GM12878 (cell line): ENCODE measurements around the gene DLEC1. TPM values are rescaled to one million over a fixed set of nuclear protein-coding genes. Genes with fewer than 3 reads are reported as not detected.
A peak's percentile ranks its signal among the peaks of the same experiment; 100 is the strongest.

ENCODE experiments used
- ATAC-seq: fragments of 200-7000 bp; cut with Tn5 transposase; 3 replicates; pipeline ENCODE4 v1.9.1; 2020; ENCODE audit warnings: mild to moderate bottlenecking, moderate library complexity
- BruUV-seq: library from RNA; stranded (reverse); fragments of 400-500 nt; replicated peaks from 2 replicates; lab custom pipeline; 2021; lab: Mats Ljungman, UMichigan
- CTCF ChIA-PET: fragments of 300-600 bp; sonication (Branson Sonifier 250); formaldehyde crosslinking; extraction: SDS; loops from one replicate; lab custom pipeline; 2021; ENCODE audit warnings: inconsistent platforms; lab: Yijun Ruan, JAX
- POLR2A ChIA-PET: fragments of 350-600 bp; formaldehyde crosslinking; extraction: SDS; loops from one replicate; lab custom pipeline; 2021; ENCODE audit warnings: inconsistent platforms; lab: Charles Lee
- RAD21 ChIA-PET: fragments of 300-600 bp; sonication (Branson Sonifier 250); formaldehyde crosslinking; loops from one replicate; lab custom pipeline; 2023; ENCODE audit warnings: antibody characterized with exemption; ENCODE audit not compliant: unreplicated experiment; lab: Charles Lee
- SMC1A ChIA-PET: fragments of 300-600 bp; sonication (Branson Sonifier 250); formaldehyde crosslinking; loops from one replicate; lab custom pipeline; 2023; ENCODE audit not compliant: unreplicated experiment, uncharacterized antibody; lab: Charles Lee
- DNase-seq: peaks from one replicate; pipeline ENCODE4 v3.0.0-alpha.2; 2011; ENCODE audit warnings: low read depth, low spot score
- FAIRE-seq: peaks from 3 replicates; lab custom pipeline; 2011; peaks lifted over from hg19 to GRCh38; lab: Jason Lieb, UNC
- H2AFZ ChIP-seq: 2 replicates; pipeline ENCODE4 v1.6.0; 2011; ENCODE audit warnings: low read depth, low read length, control low read depth; ENCODE audit not compliant: control insufficient read depth
- H3K27ac ChIP-seq: 2 replicates; pipeline ENCODE4 v1.5.1; 2011; ENCODE audit warnings: control low read depth; ENCODE audit not compliant: control insufficient read depth, insufficient read depth
- H3K27me3 ChIP-seq, 2 experiments: replicated peaks in 1 of 2; 2 replicates each; pipeline versions ENCODE4 v1.6.0 to v1.6.1; 2011; ENCODE audit warnings: low read length in 1 of 2; ENCODE audit not compliant: control insufficient read depth in 2 of 2, insufficient read depth in 2 of 2
- H3K36me3 ChIP-seq, 2 experiments: 2 replicates each; pipeline ENCODE4 v1.5.1; 2011; ENCODE audit warnings: low read length in 1 of 2; ENCODE audit not compliant: control insufficient read depth in 2 of 2, insufficient read depth in 2 of 2
- H3K4me1 ChIP-seq: 2 replicates; pipeline ENCODE4 v1.6.1; 2011; ENCODE audit warnings: mild to moderate bottlenecking, low read length, moderate library complexity, mixed read lengths; ENCODE audit not compliant: control insufficient read depth, insufficient read depth
- H3K4me2 ChIP-seq: 2 replicates; pipeline ENCODE4 v1.6.0; 2011; ENCODE audit warnings: control low read depth; ENCODE audit not compliant: control insufficient read depth, insufficient read depth
- H3K4me3 ChIP-seq: fragments of 200-600 bp; sonication (generic); 2 replicates; pipeline ENCODE4 v1.5.1; 2016
- H3K79me2 ChIP-seq: 2 replicates; pipeline ENCODE4 v1.6.0; 2011; ENCODE audit warnings: low read length; ENCODE audit not compliant: control insufficient read depth, insufficient read depth
- H3K9ac ChIP-seq: 2 replicates; pipeline ENCODE4 v1.8.0; 2011; ENCODE audit warnings: low read length, control low read depth, mixed read lengths; ENCODE audit not compliant: control insufficient read depth, insufficient read depth
- H3K9me3 ChIP-seq: replicated peaks from 3 replicates; pipeline ENCODE4 v1.5.1; 2011; ENCODE audit warnings: mild to moderate bottlenecking, low read length; ENCODE audit not compliant: control insufficient read depth, insufficient read depth
- H4K20me1 ChIP-seq: 2 replicates; pipeline ENCODE4 v1.6.0; 2011; ENCODE audit not compliant: control insufficient read depth, insufficient read depth
- ETV6 ChIP-seq, 2 experiments: fragments of 450-650 bp in 1 of 2; IDR thresholded peaks in 1 of 2; conservative IDR thresholded peaks in 1 of 2; 2 replicates each; pipeline ENCODE4 v1.6.1; 2014; ENCODE audit warnings: antibody characterized with exemption in 1 of 2, borderline replicate concordance in 1 of 2, low read depth in 1 of 2, mild to moderate bottlenecking in 1 of 2, moderate library complexity in 1 of 2
- FOS ChIP-seq: IDR thresholded peaks from 3 replicates; pipeline ENCODE4 v1.6.1; 2011; ENCODE audit warnings: borderline replicate concordance; ENCODE audit not compliant: insufficient read length; ENCODE audit errors: extremely low read depth
- GATAD2B ChIP-seq: fragments of 450-650 bp; conservative IDR thresholded peaks from 2 replicates; pipeline ENCODE4 v1.6.1; 2017; ENCODE audit warnings: low read depth, mild to moderate bottlenecking, moderate library complexity
- KLF5 ChIP-seq: fragments of 450-650 bp; IDR thresholded peaks from 2 replicates; pipeline ENCODE4 v1.6.1; 2014; ENCODE audit warnings: mild to moderate bottlenecking; ENCODE audit not compliant: partially characterized antibody
- MEF2A ChIP-seq: IDR thresholded peaks from 2 replicates; pipeline ENCODE4 v1.6.1; 2011; ENCODE audit warnings: low read depth, mild to moderate bottlenecking, low read length, moderate library complexity; ENCODE audit not compliant: insufficient read depth
- MXI1 ChIP-seq: fragments of 150-350 bp; IDR thresholded peaks from 2 replicates; pipeline ENCODE4 v1.6.1; 2011; ENCODE audit warnings: low read depth, mild to moderate bottlenecking, inconsistent platforms, low read length, improper control_type of control experiment
- POLR2AphosphoS2 ChIP-seq: IDR thresholded peaks from 2 replicates; pipeline ENCODE4 v1.6.1; 2011; ENCODE audit warnings: low read depth, mild to moderate bottlenecking, low read length, improper control_type of control experiment, moderate library complexity
- POU2F2 ChIP-seq: IDR thresholded peaks from 3 replicates; pipeline ENCODE4 v1.6.1; 2011; ENCODE audit warnings: low read depth, mild to moderate bottlenecking, low read length, borderline replicate concordance
- SIN3A ChIP-seq: IDR thresholded peaks from 2 replicates; pipeline ENCODE4 v1.6.1; 2012; ENCODE audit warnings: low read depth, low read length, improper control_type of control experiment
- SMAD5 ChIP-seq: IDR thresholded peaks from 2 replicates; pipeline ENCODE4 v1.6.1; 2016; ENCODE audit warnings: antibody characterized with exemption, low read depth
- YY1 ChIP-seq: IDR thresholded peaks from 2 replicates; pipeline ENCODE4 v1.6.1; 2011; ENCODE audit warnings: low read depth, mild to moderate bottlenecking, low read length
- ZBED1 ChIP-seq: IDR thresholded peaks from 2 replicates; pipeline ENCODE4 v1.6.1; 2016; ENCODE audit warnings: borderline replicate concordance
- ZNF274 ChIP-seq: IDR thresholded peaks from one replicate; pipeline ENCODE4 v1.8.0; 2011; ENCODE audit not compliant: insufficient read length, insufficient read depth
- WGBS: methylation state at CpG from one replicate; pipeline ENCODE4 v1.1.6; 2016; ENCODE audit warnings: low lambda C conversion rate; ENCODE audit not compliant: insufficient replicate concordance, insufficient coverage; ENCODE audit errors: missing lambda C conversion rate; 5-methylcytosine and 5-hydroxymethylcytosine counted together
- in situ Hi-C: fragments of 300-500 bp; cut with MboI; formaldehyde crosslinking; loops from 9 replicates; pipeline ENCODE4 v1.14.3; 2018; ENCODE audit warnings: mixed read lengths
- intact Hi-C: fragments of 100-400 bp; cut with micrococcal nuclease; formaldehyde crosslinking; loops from one replicate; pipeline ENCODE4 v1.14.2; 2022; ENCODE audit not compliant: unreplicated experiment
- polyA plus RNA-seq, 11 experiments: library from polyadenylated mRNA; depleted of rRNA in 4 of 11; unstranded in 6 of 11; stranded (reverse) in 5 of 11; fragments of >200 nt; fragmentation: Nextera tagmentation in 4 of 11; fragmentation: Illumina TruSeq in 1 of 11; extraction: Ambion mirVana in 4 of 11; extraction: Trizol in 1 of 11; gene quantifications; 1 replicate in 1 of 11; 2 replicates in 10 of 11; pipeline versions ENCODE4 v1.2.1 to v1.2.3, GENCODE V29; 2011 to 2016; ENCODE audit warnings: inconsistent platforms in 2 of 11, missing spikeins in 2 of 11, low read depth in 1 of 11
- total RNA-seq, 4 experiments: library from RNA; depleted of rRNA in 3 of 4; stranded (reverse); fragments of >200 nt in 3 of 4; fragmentation: Illumina TruSeq in 1 of 4; extraction: Trizol in 1 of 4; gene quantifications; 2 replicates each; pipeline versions ENCODE4 v1.2.1 to v1.2.3, GENCODE V29; 2013 to 2021
- TF ChIP-seq, protein P1 (sequence below): IDR thresholded peaks from 2 replicates; pipeline ENCODE4 v1.6.1; 2012; ENCODE audit warnings: low read depth, low read length, improper control_type of control experiment
- TF ChIP-seq, protein P2 (sequence below): IDR thresholded peaks from 2 replicates; pipeline ENCODE4 v1.6.1; 2011; ENCODE audit warnings: low read depth, mild to moderate bottlenecking, low read length, moderate library complexity, borderline replicate concordance; ENCODE audit errors: extremely low read depth
- TF ChIP-seq, protein P3 (sequence below): fragments of 450-650 bp; IDR thresholded peaks from 2 replicates; pipeline ENCODE4 v1.6.1; 2017; ENCODE audit warnings: low read depth, mild to moderate bottlenecking, moderate library complexity

Gene DLEC1
- total and polyA plus RNA-seq, 10 of the 15 experiments (the other 5 are each of a cell fraction or from before 2014, with no cell fraction given): 0.03 to 0.29 (median 0.07) TPM; not detected in 3

DNA sequence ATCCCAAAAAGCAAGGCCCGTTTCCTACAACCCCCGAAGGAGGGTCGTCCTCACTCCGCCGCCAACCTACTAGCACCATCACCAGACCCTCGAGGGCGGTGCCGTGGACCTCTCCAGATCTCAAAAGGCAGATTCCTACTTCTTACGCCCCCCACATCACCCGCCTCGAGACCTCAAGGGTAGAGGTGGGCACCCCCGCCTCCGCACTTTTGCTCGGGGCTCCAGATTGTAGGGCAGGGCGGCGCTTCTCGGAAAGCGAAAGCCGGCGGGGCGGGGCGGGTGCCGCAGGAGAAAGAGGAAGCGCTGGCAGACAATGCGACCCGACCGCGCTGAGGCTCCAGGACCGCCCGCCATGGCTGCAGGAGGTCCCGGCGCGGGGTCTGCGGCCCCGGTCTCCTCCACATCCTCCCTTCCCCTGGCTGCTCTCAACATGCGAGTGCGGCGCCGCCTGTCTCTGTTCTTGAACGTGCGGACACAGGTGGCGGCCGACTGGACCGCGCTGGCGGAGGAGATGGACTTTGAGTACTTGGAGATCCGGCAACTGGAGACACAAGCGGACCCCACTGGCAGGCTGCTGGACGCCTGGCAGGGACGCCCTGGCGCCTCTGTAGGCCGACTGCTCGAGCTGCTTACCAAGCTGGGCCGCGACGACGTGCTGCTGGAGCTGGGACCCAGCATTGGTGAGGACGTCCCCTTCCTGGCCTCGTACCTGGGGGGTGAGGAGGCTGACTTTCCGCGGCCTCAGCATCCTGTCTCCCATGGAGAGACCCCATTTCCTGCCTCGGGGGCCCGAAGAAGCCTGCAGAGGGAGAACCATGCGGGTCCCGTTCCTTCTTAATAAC, 99.6 kb downstream of the DLEC1 start, which contains the start of gene MYD88:
TSS of gene MYD88 (plus strand) at position 313 of the 842 bp plus-strand sequence. CDS start at position 353, 40 bp downstream.
- Histone ChIP-seq H3K4me1 (peaks cover 29% of the 10 kb centered on the region), H2AFZ (peak within 1 kb of the TSS; percentile 72), H3K4me3 (peak within 1 kb of the TSS; percentile 98), H3K27ac (peak within 1 kb of the TSS; percentile 99), H3K27me3 (no peaks in the 10 kb centered on the region), H3K79me2 (peaks cover 65% of the 10 kb centered on the region), H4K20me1 (no peaks in the 10 kb centered on the region), H3K36me3 (peaks cover 0 to 15% of the 10 kb centered on the region in 2 experiments; a peak in 2 of 4 replicates), H3K9ac (peak within 1 kb of the TSS; percentile 94), H3K9me3 (no peaks in the 10 kb centered on the region; the same call in 2 of the 3 replicates), H3K4me2 (peak within 1 kb of the TSS; percentile 100)
- no peak for FAIRE-seq
- CTCF ChIA-PET: interaction anchor here (0.9 to 8.2 kb wide), 5 partner anchors 15 to 205 kb away, joined by 3 to 74 read pairs (median 3); partner anchors contain the start of gene OXSR1
- WGBS: under 1% methylated on average over 62 of the region's 65 CpGs
- intact Hi-C loops (loop anchor here (1.0 to 5.0 kb wide), 2 partner anchors 27 to 74 kb away; partner anchors contain the start of gene OXSR1), in situ Hi-C loops (no loop called here)
- ATAC-seq: peak; percentile 74
- RAD21 ChIA-PET: interaction anchor here (5.0 kb wide), 1 partner anchor 26 kb away, joined by 62 read pairs; the partner anchor contains the start of gene OXSR1
- BruUV-seq: no TSS peak
- SMC1A ChIA-PET: interaction anchor here (1.1 to 8.2 kb wide), 4 partner anchors 16 to 140 kb away, joined by 3 to 92 read pairs (median 54); partner anchors contain the start of gene OXSR1
- DNase-seq: no peak
- POLR2A ChIA-PET: interaction anchor here (1.0 to 8.8 kb wide), 9 partner anchors 10 to 208 kb away, joined by 3 to 146 read pairs (median 12); partner anchors contain the start of genes OXSR1 and XYLB
- TF ChIP-seq POLR2AphosphoS2: no peak
- peak; percentile 82 for TF ChIP-seq SIN3A
- TF ChIP-seq KLF5: peak; percentile 33
- TF ChIP-seq YY1: peak; percentile 88
- TF ChIP-seq FOS: no peak
- peak; percentile 54; the same call in 1 of the 2 replicates for TF ChIP-seq MXI1
- TF ChIP-seq POU2F2: peak; percentile 35; the same call in 1 of the 3 replicates
- TF ChIP-seq, protein P1, sequence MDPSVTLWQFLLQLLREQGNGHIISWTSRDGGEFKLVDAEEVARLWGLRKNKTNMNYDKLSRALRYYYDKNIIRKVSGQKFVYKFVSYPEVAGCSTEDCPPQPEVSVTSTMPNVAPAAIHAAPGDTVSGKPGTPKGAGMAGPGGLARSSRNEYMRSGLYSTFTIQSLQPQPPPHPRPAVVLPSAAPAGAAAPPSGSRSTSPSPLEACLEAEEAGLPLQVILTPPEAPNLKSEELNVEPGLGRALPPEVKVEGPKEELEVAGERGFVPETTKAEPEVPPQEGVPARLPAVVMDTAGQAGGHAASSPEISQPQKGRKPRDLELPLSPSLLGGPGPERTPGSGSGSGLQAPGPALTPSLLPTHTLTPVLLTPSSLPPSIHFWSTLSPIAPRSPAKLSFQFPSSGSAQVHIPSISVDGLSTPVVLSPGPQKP: 0 out of 2 replicates have a peak, but pooled peaks have one; percentile 40
- TF ChIP-seq, protein P2, sequence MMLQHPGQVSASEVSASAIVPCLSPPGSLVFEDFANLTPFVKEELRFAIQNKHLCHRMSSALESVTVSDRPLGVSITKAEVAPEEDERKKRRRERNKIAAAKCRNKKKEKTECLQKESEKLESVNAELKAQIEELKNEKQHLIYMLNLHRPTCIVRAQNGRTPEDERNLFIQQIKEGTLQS: no peak
- TF ChIP-seq ETV6 (conservative IDR thresholded peaks at IDR 0.05 in 1 of 2, IDR thresholded peaks at IDR 0.05 in 1 of 2; ENCODE audit: borderline replicate concordance in 1 of 2, low read depth in 1 of 2): peak in 1 of 2 experiments; percentile 62; a peak in 1 of 4 replicates
- no peak for TF ChIP-seq MEF2A
- TF ChIP-seq ZBED1: 0 out of 2 replicates have a peak, but pooled peaks have one; percentile 18
- TF ChIP-seq SMAD5: peak; percentile 75
- TF ChIP-seq, protein P3, sequence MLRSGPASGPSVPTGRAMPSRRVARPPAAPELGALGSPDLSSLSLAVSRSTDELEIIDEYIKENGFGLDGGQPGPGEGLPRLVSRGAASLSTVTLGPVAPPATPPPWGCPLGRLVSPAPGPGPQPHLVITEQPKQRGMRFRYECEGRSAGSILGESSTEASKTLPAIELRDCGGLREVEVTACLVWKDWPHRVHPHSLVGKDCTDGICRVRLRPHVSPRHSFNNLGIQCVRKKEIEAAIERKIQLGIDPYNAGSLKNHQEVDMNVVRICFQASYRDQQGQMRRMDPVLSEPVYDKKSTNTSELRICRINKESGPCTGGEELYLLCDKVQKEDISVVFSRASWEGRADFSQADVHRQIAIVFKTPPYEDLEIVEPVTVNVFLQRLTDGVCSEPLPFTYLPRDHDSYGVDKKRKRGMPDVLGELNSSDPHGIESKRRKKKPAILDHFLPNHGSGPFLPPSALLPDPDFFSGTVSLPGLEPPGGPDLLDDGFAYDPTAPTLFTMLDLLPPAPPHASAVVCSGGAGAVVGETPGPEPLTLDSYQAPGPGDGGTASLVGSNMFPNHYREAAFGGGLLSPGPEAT: no peak; the same call in 1 of the 2 replicates
- TF ChIP-seq ZNF274: no peak
- peak; percentile 83 for TF ChIP-seq GATAD2B
